GM12878 (cell line): Measurements from ENCODE around the gene MAP2K7. TPM values are rescaled to one million over a fixed set of nuclear protein-coding genes. Genes with fewer than 3 reads are reported as not detected.

ENCODE experiments used
- ASH2L ChIP-seq: fragments of 300-600, 200-600 bp; sonication (generic); IDR thresholded peaks from 2 replicates; pipeline ENCODE4 v1.6.1; 2017; ENCODE audit warnings: low read depth, mild to moderate bottlenecking, borderline replicate concordance
- ATF7 ChIP-seq: fragments of 450-650 bp; IDR thresholded peaks from 2 replicates; pipeline ENCODE4 v1.6.1; 2016; ENCODE audit warnings: low read depth, mild to moderate bottlenecking
- BHLHE40 ChIP-seq, 2 experiments: fragments of 450-650 bp in 1 of 2; IDR thresholded peaks; 2 replicates each; pipeline ENCODE4 v1.6.1; 2011 to 2017; ENCODE audit warnings: low read depth in 2 of 2, borderline replicate concordance in 1 of 2, improper control_type of control experiment in 1 of 2, low read length in 1 of 2, mild to moderate bottlenecking in 1 of 2
- ESRRA ChIP-seq: IDR thresholded peaks from 2 replicates; pipeline ENCODE4 v1.6.1; 2012; ENCODE audit warnings: mild to moderate bottlenecking, low read length, improper control_type of control experiment
- HDGF ChIP-seq: fragments of 450-650 bp; IDR thresholded peaks from 2 replicates; pipeline ENCODE4 v1.6.1; 2016; ENCODE audit warnings: antibody characterized with exemption
- MTA3 ChIP-seq: IDR thresholded peaks from 2 replicates; pipeline ENCODE4 v1.6.1; 2012; ENCODE audit warnings: low read length, inconsistent platforms, borderline replicate concordance
- MYC ChIP-seq: IDR thresholded peaks from 2 replicates; pipeline ENCODE4 v1.6.1; 2011; ENCODE audit warnings: mild to moderate bottlenecking, low read length, moderate library complexity, inconsistent platforms; ENCODE audit not compliant: insufficient read depth, insufficient replicate concordance, insufficient read length, severe bottlenecking
- NFYB ChIP-seq: IDR thresholded peaks from 2 replicates; pipeline ENCODE4 v1.6.1; 2011; ENCODE audit warnings: low read depth, mild to moderate bottlenecking, low read length, improper control_type of control experiment, moderate library complexity; ENCODE audit not compliant: insufficient read depth
- PAX8 ChIP-seq: fragments of 450-650 bp; IDR thresholded peaks from 2 replicates; pipeline ENCODE4 v1.6.1; 2017; ENCODE audit warnings: mild to moderate bottlenecking, moderate library complexity
- YY1 ChIP-seq: IDR thresholded peaks from 2 replicates; pipeline ENCODE4 v1.6.1; 2011; ENCODE audit warnings: low read depth, mild to moderate bottlenecking, low read length
- ZNF622 ChIP-seq: fragments of 450-650 bp; IDR thresholded peaks from 2 replicates; pipeline ENCODE4 v1.6.1; 2017; ENCODE audit warnings: mild to moderate bottlenecking, inconsistent platforms
- ZZZ3 ChIP-seq: IDR thresholded peaks from 2 replicates; pipeline ENCODE4 v1.6.1; 2011; ENCODE audit warnings: low read depth; ENCODE audit not compliant: control insufficient read depth, insufficient read length
- polyA plus RNA-seq, 11 experiments: library from polyadenylated mRNA; depleted of rRNA in 4 of 11; unstranded in 6 of 11; stranded (reverse) in 5 of 11; fragments of >200 nt; fragmentation: Nextera tagmentation in 4 of 11; fragmentation: Illumina TruSeq in 1 of 11; extraction: Ambion mirVana in 4 of 11; extraction: Trizol in 1 of 11; gene quantifications; 1 replicate in 1 of 11; 2 replicates in 10 of 11; pipeline versions ENCODE4 v1.2.1 to v1.2.3, GENCODE V29; 2011 to 2016; ENCODE audit warnings: inconsistent platforms in 2 of 11, missing spikeins in 2 of 11, low read depth in 1 of 11
- total RNA-seq, 4 experiments: library from RNA; depleted of rRNA in 3 of 4; stranded (reverse); fragments of >200 nt in 3 of 4; fragmentation: Illumina TruSeq in 1 of 4; extraction: Trizol in 1 of 4; gene quantifications; 2 replicates each; pipeline versions ENCODE4 v1.2.1 to v1.2.3, GENCODE V29; 2013 to 2021
- TF ChIP-seq, protein P1 (sequence below), 3 experiments: IDR thresholded peaks in 2 of 3; conservative IDR thresholded peaks in 1 of 3; 2 replicates each; pipeline ENCODE4 v1.5.1; 2011; ENCODE audit warnings: low read depth in 3 of 3, low read length in 3 of 3, mild to moderate bottlenecking in 3 of 3, control low read depth in 2 of 3, moderate library complexity in 2 of 3, inconsistent platforms in 1 of 3, mixed read lengths in 1 of 3; ENCODE audit not compliant: control insufficient read depth in 2 of 3, insufficient read depth in 1 of 3; ENCODE audit errors: extremely low read depth in 1 of 3
- TF ChIP-seq, protein P2 (sequence below): IDR thresholded peaks from 2 replicates; pipeline ENCODE4 v1.6.1; 2011; ENCODE audit warnings: low read depth, low read length, improper control_type of control experiment, borderline replicate concordance
- TF ChIP-seq, protein P3 (sequence below): IDR thresholded peaks from 2 replicates; pipeline ENCODE4 v1.6.1; 2011; ENCODE audit warnings: low read depth, mild to moderate bottlenecking, low read length, moderate library complexity, borderline replicate concordance; ENCODE audit errors: extremely low read depth
- TF ChIP-seq, protein P4 (sequence below): fragments of 450-650 bp; IDR thresholded peaks from 2 replicates; pipeline ENCODE4 v1.6.1; 2016; ENCODE audit warnings: mild to moderate bottlenecking, moderate library complexity, borderline replicate concordance
- TF ChIP-seq, protein P5 (sequence below): IDR thresholded peaks from 2 replicates; pipeline ENCODE4 v1.6.1; 2011; ENCODE audit warnings: mild to moderate bottlenecking, low read depth, low read length, moderate library complexity; ENCODE audit not compliant: insufficient replicate concordance
- TF ChIP-seq, protein P6 (sequence below): fragments of 450-650 bp; IDR thresholded peaks from 2 replicates; pipeline ENCODE4 v1.6.1; 2016; ENCODE audit warnings: mild to moderate bottlenecking

The MAP2K7 gene
- total and polyA plus RNA-seq, 10 of the 15 experiments (the other 5 are each of a cell fraction or from before 2014, with no cell fraction given) = 0.34 to 32.2 (median 6.7) TPM

DNA sequence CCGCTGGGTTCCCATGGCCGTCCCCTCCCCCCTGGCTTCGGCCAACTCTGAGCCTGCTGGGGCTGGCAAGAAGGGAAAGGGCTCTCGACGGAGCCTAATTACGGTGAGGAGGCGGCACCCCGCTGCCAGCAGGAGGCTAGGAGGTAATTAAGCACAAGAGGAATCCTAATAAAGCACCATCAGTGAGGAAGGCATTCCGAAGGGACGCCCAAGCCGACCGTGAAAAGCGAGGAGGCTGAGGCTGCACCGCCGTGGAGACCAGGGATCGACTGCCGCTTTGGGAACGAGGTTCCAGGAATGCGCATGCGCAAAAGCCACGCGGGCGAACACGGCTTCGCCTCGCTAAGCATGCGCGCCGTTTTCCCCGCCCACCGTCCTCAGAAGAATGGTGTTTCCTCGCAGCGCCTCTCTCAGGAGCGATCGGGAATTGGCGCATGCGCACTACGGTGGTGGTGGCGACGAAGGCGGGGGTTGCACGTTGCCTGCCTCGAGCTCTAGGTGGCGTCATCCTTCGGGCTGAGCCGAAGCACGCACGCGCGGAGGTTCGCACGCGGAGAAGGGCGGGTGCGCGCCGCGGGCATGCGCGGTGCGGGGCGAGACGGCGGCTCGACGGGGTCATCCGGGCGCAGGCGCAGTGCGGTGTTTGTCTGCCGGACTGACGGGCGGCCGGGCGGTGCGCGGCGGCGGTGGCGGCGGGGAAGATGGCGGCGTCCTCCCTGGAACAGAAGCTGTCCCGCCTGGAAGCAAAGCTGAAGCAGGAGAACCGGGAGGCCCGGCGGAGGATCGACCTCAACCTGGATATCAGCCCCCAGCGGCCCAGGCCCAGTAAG lies at the start of gene MAP2K7 (continued):
- TF ChIP-seq ATF7 (peak; percentile 81), ESRRA (no peak), ASH2L (no peak), MTA3 (no peak), HDGF (peak; percentile 89; the same call in 1 of the 2 replicates), ZZZ3 (no peak), NFYB (no peak), BHLHE40 (IDR thresholded peaks at IDR 0.05; ENCODE audit: borderline replicate concordance in 1 of 2, low read depth in 2 of 2, low read length in 1 of 2) (peak; percentile 88 to 94), ZNF622 (no peak), MYC (peak; percentile 84), YY1 (peak; percentile 95), PAX8 (no peak)
- TF ChIP-seq, protein P1, sequence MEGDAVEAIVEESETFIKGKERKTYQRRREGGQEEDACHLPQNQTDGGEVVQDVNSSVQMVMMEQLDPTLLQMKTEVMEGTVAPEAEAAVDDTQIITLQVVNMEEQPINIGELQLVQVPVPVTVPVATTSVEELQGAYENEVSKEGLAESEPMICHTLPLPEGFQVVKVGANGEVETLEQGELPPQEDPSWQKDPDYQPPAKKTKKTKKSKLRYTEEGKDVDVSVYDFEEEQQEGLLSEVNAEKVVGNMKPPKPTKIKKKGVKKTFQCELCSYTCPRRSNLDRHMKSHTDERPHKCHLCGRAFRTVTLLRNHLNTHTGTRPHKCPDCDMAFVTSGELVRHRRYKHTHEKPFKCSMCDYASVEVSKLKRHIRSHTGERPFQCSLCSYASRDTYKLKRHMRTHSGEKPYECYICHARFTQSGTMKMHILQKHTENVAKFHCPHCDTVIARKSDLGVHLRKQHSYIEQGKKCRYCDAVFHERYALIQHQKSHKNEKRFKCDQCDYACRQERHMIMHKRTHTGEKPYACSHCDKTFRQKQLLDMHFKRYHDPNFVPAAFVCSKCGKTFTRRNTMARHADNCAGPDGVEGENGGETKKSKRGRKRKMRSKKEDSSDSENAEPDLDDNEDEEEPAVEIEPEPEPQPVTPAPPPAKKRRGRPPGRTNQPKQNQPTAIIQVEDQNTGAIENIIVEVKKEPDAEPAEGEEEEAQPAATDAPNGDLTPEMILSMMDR (IDR thresholded peaks at IDR 0.05 in 2 of 3, conservative IDR thresholded peaks at IDR 0.05 in 1 of 3; ENCODE audit: control insufficient read depth in 2 of 3, extremely low read depth in 1 of 3, insufficient read depth in 1 of 3, low read depth in 3 of 3, low read length in 3 of 3) = peak; percentile 65 to 99 (median 90); a peak in 5 of 6 replicates
- TF ChIP-seq, protein P2, sequence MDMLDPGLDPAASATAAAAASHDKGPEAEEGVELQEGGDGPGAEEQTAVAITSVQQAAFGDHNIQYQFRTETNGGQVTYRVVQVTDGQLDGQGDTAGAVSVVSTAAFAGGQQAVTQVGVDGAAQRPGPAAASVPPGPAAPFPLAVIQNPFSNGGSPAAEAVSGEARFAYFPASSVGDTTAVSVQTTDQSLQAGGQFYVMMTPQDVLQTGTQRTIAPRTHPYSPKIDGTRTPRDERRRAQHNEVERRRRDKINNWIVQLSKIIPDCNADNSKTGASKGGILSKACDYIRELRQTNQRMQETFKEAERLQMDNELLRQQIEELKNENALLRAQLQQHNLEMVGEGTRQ = no peak
- TF ChIP-seq, protein P3, sequence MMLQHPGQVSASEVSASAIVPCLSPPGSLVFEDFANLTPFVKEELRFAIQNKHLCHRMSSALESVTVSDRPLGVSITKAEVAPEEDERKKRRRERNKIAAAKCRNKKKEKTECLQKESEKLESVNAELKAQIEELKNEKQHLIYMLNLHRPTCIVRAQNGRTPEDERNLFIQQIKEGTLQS = peak; percentile 35; the same call in 1 of the 2 replicates
- TF ChIP-seq, protein P4, sequence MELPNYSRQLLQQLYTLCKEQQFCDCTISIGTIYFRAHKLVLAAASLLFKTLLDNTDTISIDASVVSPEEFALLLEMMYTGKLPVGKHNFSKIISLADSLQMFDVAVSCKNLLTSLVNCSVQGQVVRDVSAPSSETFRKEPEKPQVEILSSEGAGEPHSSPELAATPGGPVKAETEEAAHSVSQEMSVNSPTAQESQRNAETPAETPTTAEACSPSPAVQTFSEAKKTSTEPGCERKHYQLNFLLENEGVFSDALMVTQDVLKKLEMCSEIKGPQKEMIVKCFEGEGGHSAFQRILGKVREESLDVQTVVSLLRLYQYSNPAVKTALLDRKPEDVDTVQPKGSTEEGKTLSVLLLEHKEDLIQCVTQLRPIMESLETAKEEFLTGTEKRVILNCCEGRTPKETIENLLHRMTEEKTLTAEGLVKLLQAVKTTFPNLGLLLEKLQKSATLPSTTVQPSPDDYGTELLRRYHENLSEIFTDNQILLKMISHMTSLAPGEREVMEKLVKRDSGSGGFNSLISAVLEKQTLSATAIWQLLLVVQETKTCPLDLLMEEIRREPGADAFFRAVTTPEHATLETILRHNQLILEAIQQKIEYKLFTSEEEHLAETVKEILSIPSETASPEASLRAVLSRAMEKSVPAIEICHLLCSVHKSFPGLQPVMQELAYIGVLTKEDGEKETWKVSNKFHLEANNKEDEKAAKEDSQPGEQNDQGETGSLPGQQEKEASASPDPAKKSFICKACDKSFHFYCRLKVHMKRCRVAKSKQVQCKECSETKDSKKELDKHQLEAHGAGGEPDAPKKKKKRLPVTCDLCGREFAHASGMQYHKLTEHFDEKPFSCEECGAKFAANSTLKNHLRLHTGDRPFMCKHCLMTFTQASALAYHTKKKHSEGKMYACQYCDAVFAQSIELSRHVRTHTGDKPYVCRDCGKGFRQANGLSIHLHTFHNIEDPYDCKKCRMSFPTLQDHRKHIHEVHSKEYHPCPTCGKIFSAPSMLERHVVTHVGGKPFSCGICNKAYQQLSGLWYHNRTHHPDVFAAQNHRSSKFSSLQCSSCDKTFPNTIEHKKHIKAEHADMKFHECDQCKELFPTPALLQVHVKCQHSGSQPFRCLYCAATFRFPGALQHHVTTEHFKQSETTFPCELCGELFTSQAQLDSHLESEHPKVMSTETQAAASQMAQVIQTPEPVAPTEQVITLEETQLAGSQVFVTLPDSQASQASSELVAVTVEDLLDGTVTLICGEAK = no peak
- TF ChIP-seq, protein P5, sequence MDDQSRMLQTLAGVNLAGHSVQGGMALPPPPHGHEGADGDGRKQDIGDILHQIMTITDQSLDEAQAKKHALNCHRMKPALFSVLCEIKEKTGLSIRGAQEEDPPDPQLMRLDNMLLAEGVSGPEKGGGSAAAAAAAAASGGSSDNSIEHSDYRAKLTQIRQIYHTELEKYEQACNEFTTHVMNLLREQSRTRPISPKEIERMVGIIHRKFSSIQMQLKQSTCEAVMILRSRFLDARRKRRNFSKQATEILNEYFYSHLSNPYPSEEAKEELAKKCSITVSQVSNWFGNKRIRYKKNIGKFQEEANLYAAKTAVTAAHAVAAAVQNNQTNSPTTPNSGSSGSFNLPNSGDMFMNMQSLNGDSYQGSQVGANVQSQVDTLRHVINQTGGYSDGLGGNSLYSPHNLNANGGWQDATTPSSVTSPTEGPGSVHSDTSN = peak; percentile 46
- TF ChIP-seq, protein P6, sequence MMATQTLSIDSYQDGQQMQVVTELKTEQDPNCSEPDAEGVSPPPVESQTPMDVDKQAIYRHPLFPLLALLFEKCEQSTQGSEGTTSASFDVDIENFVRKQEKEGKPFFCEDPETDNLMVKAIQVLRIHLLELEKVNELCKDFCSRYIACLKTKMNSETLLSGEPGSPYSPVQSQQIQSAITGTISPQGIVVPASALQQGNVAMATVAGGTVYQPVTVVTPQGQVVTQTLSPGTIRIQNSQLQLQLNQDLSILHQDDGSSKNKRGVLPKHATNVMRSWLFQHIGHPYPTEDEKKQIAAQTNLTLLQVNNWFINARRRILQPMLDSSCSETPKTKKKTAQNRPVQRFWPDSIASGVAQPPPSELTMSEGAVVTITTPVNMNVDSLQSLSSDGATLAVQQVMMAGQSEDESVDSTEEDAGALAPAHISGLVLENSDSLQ = peak; percentile 62
